ENCODE measurements around the gene CD79B. TPM values are rescaled to one million over a fixed set of nuclear protein-coding genes. Genes with fewer than 3 reads are reported as not detected.
A peak's percentile ranks its signal among the peaks of the same experiment; 100 is the strongest.
"Not testable (repeated sequence)": the region's sequence is repeated elsewhere in the genome, so short reads cannot be mapped to it uniquely, and the experiment has no call there.

The CD79B gene
- polyA plus RNA-seq, 4 donors: 1.2 to 3.5 (median 2.7) TPM

DNA sequence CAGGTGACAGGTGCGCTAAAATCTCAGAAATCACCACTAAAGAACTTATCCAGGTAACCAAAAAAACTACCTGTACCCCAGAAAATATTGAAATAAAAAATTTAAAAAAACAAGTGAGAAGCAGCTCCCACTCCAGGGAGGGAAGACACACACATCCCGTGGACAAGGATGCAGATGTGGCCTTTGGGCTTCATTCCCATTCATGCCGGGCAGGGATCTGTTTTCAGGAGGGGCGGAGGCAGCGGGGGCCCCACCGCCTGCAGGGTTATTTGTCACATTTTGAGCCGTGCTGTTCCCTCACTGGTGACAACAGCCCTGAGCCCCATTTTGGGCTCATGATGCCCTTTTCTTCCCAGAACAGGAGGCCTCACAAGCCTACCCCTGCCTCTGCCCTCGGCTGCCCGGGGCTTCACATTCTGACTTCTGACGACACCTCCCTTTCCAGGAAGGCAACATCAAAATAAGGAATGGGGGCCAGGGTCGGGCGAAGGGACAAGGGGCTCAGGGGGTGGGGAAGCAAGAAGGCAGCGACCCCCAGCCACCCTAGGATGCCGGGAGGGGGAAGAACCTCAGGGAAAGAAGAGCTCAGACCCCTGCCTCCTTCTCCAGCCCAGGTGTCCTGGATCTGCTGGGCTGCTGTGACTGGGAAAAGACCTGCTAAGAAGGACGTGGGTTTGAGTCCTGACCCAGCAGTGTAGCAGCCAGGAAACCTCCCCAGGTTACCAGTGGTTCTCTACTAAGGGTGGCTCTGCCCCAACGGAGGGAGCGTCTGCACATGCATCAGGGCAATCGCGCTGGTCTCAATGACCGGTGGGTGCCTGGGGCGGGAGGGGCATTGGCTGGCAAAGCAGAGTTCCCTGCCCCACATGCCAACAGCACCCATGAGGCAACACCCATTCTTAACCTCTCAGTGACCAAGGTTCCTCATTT is 2.3 kb upstream of the CD79B start:
- DNase-seq (ENCODE audit: low read depth in 4 of 4, low spot score in 3 of 4): no peak

DNA sequence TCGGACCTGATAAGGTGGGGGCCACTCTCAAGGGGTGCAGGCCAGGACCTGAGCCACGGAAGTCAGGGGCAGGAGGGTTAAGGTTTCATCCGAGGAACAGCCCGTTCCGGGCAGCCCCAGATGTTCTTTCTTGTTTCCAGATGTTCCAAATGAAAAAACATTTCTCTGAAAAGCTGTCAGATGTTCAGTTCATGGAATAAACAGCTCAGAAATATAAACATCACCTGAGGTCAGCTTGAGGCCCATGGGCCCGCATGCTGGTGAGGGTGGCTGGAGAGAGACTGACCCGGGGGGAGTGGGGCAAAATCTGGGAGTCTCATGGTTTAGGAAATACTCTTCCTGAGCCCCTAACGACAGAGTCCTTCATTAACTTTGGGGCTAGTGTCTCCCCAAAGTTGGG is 1.5 kb upstream of the CD79B start:
- DNase-seq (ENCODE audit: low read depth in 4 of 4, low spot score in 3 of 4): no peak

DNA sequence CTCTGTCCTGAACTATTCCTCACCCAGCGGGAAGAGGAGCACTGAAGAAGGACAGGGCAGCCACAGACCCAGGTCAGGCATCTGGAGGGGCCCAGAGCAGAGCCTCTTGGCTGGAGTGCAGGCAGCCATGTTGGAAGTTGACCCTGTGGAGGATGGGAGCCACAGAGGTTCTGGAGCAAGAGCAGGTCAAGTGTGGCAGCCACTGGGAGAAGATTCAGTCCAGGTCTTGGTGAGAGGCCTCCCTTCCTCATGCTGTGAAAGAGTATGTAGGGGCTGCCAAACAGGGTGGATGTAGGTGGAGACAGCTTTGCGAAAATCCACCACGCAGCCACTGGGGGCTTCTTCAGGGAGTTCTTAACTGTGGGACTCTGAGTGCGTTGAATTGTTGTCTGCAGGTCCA is 590 bp upstream of the CD79B start:
- DNase-seq (ENCODE audit: low read depth in 4 of 4, low spot score in 3 of 4): no peak

DNA sequence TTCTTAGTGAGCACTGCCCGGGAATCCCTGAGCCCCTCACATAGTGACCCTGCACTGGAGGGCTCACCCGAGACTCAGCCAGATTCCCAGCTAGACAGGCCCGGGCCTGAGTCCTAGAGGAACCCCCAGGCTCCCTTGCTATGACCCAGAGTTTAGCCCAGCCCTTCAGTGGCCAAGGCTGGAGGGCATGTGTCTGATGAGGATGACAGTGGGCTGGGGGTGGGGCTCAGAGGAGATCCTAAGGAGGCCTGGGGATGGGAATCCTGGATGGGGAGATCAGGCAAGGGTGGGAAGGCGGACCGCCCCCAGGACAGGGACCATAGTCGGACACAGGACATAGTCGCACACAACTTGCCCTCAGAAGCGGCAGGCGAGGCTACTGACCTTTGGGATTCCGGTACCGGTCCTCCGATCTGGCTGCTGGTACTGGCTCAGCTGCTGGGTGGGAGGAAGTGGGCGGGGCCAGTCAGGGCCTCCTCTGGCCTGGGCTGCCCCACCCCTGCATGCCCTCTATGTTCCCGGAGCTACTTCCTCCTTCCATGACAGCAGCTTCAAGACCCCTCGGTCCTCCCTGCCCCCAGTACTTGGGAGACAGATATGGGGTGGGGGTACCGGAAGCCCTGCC is 1.1 kb downstream of the CD79B start:
- DNase-seq (ENCODE audit: low read depth in 4 of 4, low spot score in 3 of 4): no peak

DNA sequence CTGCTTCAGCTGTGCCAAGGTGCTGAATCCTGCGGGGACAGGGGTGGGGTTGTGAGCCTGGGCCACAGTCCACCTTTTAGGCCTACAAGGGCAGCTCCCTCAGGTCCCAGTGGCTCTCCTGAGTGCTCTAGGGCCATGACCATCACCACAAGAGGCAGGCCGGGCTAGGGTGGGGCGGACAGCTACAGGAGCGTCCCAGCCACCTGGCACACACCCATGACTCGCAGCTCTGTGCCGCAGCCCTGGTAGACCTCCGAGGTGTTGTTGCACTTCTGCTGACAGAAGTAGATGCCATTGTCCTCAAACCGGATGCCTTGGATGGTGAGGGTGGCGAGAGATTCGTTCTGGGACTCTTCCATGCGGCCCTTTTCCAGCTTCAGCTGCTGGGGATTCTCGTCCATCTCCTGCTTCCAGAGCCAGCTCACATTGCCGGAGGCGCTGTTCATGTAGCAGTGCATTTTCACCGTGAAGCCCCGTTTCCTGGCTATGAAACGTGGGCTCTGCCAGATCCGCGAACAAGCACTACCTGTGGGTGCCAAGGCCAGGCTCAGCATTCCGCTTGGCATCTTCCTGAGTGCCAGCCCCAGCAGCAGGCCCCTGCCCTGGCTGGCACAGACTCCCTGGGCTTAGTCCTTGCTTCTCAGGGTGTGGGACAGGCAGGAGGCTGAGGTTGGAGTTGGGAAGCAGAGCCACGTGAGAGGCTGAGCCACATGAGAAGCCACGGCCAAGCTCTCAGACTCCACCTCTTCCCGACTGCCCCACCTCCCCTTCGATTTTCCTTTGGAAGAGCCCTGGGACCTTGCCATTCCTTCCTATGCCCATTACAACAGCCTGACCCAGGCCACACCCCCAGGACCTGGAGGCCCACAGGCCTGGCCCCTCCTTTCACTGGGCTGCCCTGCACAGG is 2.0 kb downstream of the CD79B start:
- DNase-seq (ENCODE audit: low read depth in 4 of 4, low spot score in 3 of 4): no peak

DNA sequence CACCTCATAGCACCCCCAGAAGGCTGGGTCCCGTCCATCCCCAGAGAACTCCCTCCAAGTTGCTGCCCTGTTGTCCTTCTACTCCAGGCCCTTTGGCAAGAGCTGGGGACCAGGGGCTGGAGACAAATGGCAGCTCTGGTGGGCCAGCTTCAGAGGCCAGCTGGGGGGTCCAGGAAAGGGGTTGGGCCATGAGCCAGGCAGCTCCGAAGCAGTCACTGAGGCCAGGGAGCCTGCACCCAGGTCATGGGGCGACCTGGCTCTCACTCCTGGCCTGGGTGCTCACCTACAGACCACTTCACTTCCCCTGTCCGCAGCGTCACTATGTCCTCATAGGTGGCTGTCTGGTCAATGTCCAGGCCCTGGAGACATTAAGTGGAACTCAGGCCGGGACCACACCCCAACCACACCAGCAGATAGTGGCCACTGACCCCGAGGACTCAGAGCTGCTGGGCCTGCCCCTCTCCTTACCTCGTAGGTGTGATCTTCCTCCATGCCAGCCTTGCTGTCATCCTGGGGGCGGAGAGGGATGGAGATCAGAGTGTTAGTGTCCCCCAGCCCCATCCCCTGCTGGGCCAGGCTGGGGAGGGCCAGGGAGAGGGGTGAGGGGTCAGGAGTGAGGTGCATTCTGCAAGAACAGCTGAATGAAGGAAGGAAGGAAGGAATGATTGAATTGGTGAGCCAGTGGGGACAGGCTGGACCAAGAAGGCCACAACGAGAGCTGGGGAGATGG is 3.0 kb downstream of the CD79B start:
- DNase-seq (ENCODE audit: low read depth in 4 of 4, low spot score in 3 of 4): no peak

DNA sequence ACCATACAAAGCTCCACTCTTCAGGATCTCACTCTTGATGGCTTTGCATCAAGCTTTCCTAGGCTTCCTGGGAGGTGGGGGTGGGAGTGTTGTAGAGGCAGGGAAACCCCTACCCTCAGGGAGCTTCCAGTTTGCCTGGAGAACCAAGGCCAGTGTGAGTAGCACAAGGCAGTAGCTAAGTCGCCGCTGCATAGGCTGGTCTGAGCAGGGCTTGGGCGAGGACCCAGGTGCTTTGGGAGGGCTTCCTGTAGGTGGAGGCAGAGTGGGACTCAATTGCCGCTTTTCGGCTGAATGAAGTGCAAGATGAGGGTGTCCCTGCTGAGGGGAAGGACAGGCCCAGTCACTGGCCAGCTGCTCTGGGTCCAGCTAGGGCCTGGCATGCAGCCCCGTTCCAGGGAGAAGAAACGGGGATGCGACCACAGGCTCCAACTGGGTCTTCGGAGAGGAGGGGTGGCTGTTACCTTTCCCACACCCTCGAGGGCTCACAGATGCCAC is 3.9 kb downstream of the CD79B start:
- DNase-seq (ENCODE audit: low read depth in 4 of 4, low spot score in 3 of 4): no peak

DNA sequence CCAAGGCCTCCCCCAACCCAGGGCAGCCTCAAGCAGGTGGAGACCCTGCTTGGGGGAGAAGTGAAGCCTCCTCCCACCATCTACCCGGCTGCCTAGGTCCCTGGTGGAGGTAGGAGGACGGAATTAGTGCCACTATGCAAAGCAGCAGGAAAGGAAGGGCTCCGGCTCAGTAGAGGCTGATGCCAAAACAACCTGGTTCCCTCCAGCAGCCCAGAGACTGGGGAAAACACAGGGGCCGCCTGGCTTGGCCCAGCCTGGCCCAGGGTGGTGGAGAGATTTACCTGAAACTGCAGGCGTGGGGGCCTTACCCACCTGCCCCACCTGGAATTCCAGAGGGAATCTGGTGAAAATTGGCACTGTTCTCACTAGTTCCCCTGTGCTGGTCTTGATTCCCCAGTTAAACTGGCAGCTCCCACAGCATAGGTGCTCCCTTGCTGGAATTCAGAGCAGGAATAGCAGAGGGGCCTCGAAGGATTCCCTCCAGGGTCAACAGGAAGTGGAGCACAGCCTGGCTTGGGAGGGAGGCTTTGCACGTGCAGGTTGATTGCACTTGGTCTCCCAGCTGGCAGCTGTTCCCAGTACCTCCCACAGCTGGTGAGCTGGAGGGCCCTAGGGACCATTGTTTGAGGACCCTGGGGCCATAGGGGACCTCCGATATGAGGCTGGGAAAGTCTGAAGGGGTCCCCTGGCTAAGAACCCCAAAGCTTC is 4.5 kb downstream of the CD79B start:
- DNase-seq (ENCODE audit: low read depth in 4 of 4, low spot score in 3 of 4): no peak

DNA sequence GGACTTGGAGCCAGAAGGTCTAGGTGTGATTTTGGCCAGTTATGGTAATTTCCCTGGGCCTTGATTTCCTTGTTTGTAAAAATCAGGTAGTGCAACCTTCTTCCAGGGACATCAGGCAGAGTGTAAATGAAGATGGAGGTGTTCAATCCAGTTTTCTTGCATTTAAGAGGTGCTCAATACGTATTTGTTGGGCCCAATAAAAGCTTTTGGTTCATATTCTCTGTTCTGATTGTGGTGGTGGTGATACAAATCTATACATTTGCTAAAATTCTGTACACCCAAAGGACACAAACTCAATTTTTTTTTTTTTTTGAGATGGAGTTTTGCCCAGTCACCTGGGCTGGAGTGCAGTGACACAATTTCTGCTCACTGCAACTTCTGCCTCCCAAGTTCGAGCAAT is 6.0 kb downstream of the CD79B start:
- no peak for DNase-seq (ENCODE audit: low read depth in 4 of 4, low spot score in 3 of 4)

DNA sequence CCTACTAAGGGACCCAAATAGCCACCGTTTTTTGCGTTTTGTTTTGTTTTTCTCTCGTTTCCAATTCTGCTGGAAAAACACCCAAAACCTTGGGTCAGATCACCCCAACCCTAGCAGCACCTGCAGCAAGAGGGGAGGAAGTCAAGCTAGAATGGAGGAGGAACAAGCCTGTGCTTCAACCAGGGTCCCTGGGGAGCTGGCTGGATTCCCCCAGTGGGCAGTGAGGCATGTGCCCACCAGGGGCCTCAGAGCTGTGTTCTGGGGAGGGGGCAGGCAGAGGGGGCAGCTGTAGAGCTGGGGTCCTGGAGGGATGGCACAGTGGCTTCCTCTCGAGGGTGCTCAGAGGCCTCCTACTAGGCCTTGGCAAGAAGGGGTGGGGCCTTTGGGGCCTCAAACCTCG is 6.5 kb downstream of the CD79B start:
- no peak for DNase-seq (ENCODE audit: low read depth in 4 of 4, low spot score in 3 of 4)

DNA sequence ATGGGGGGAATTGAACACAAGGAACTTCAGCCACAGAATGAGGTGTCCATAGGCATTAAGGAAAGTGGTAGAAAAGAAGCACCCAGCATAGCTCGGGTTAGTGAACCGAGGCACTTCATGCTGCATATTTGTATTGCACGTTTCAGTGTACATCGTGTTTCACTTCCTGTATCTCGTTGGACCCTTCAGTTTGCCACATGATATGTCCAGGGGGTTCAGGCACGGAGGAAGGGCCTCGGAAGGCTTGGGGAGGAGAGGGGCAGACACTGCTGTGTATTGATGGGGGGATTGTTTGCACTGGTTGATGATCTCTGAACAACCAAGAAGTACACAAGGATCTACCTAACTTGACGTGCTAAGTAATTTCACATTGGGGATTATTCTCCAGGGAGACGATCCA is 9.7 kb downstream of the CD79B start:
- not testable (repeated sequence) for DNase-seq (ENCODE audit: low read depth in 4 of 4, low spot score in 3 of 4)

DNA sequence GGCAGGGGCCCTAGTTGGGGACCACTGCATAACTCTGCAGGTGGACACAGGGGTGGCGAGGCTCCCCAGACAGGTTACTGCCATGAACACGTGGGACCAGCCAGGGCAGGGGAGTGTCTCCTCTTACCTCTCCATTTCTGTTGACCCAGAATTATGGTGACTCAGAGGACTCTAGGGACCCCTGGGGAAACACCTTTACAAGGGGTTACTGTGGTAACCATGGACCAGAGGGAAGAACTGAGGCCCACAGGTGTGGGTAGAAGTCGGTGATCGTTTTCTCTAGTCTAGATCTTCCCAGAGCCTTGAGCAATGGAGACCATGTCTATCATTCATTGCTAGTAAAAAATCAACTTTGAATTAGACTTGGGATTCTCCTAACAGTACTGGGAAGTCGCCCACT is 11.4 kb downstream of the CD79B start:
- not testable (repeated sequence) for DNase-seq (ENCODE audit: low read depth in 4 of 4, low spot score in 3 of 4)

DNA sequence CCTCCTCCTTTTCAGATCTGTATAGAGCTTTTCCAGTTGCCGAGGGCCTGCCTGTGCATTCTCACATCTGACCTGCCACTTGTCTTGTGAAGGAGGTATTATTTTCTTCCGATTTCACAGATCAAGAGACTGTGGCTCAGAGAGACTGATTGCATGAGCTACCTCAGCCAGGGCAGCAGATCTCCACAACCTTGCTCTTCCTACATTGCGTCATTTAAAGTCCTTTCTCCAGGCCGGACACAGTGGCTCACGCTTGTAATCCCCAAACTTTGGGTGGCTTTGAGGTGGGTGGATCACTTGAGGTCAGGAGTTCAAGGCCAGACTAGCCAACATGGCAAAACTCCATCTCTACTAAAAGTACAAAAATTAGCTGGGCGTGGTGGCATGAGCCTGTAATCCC is 12.1 kb downstream of the CD79B start:
- DNase-seq (ENCODE audit: low read depth in 4 of 4, low spot score in 3 of 4): not testable (repeated sequence)

DNA sequence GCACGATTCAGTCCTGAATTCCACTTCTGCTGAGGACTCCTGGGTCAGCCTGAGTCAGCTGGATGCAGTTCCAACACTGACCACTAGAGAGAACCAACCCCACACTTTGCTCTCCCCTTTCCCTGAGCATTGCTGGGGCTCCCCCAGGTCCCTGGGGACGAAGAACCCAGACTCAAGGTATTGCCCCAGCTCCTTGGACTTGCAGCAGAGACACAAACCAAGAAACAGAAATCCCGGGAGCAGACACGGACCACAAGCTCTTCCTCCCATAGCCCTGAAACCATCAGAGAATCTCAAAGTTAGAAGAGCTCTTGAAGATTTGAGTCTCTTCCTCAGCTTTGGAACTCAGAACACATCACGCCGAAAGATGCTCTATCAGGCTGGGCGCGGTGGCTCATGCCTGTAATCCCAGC is 12.8 kb downstream of the CD79B start:
- peak in 2 of 4 donors; percentile 16 to 18 for DNase-seq (ENCODE audit: low read depth in 4 of 4, low spot score in 3 of 4)

DNA sequence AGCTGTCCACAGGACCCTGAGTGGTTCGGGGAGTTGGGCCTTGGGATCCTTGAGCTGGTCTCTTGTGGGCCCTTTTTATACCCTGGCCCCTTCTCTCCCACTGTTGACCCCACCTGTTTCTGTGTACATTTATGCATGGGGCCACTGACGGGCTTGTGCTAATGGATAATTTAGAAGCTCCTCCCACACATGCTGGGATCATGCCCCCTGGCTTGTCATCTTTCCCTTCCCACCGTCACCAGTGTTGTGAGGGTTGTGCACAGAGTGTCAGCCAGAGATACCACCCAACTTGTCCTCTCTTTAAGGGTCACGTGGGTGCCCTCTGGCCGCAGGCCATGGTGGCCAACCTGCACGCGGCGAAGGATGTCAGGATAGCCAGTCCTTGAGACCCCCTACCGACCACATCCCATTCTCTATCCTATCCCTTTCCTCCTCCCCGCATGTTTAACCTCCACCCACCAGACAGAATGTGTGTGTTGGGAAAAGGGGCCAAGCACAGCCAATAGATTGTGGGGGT is 13.3 kb downstream of the CD79B start, which contains the start of gene GH1:
Gene GH1 (minus strand): TSS at position 51 of the 517 bp plus-strand sequence. CDS start 63 bp downstream, outside the sequence.
- DNase-seq (ENCODE audit: low read depth in 4 of 4, low spot score in 3 of 4): not testable (repeated sequence)

DNA sequence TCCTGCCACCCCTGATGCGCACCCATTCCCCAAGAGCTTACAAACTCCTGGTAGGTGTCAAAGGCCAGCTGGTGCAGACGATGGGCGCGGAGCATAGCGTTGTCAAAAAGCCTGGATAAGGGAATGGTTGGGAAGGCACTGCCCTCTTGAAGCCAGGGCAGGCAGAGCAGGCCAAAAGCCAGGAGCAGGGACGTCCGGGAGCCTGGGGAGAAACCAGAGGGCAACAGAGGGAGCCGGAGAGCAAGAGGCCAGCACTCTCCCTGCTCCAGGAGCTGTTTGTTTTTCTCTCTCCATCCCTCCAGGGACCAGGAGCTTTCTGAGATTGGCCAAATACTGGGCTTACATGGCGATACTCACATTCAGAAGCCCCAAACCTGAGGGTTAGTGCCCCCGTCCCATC is 13.8 kb downstream of the CD79B start:
- no peak for DNase-seq (ENCODE audit: low read depth in 4 of 4, low spot score in 3 of 4)

DNA sequence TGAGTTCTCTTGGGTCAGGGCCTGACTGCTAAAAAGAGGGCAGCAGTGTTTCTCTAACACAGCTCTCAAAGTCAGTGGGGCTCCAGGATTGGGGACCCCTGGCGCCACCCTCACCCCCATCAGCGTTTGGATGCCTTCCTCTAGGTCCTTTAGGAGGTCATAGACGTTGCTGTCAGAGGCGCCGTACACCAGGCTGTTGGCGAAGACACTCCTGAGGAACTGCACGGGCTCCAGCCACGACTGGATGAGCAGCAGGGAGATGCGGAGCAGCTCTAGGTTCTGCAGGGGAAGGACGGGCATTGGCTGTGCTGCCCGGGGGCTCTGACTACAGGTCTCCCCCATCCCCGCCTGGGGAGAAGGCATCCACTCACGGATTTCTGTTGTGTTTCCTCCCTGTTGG is 14.5 kb downstream of the CD79B start:
- DNase-seq (ENCODE audit: low read depth in 4 of 4, low spot score in 3 of 4): no peak

DNA sequence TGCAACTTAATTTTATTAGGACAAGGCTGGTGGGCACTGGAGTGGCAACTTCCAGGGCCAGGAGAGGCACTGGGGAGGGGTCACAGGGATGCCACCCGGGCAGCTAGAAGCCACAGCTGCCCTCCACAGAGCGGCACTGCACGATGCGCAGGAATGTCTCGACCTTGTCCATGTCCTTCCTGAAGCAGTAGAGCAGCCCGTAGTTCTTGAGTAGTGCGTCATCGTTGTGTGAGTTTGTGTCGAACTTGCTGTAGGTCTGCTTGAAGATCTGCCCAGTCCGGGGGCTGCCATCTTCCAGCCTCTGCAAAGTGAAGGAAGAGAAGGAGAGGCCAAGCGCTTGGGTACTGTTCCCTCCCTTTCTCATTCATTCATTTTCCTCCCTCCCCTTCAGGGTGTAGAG is 14.9 kb downstream of the CD79B start:
- DNase-seq (ENCODE audit: low read depth in 4 of 4, low spot score in 3 of 4): not testable (repeated sequence)

DNA sequence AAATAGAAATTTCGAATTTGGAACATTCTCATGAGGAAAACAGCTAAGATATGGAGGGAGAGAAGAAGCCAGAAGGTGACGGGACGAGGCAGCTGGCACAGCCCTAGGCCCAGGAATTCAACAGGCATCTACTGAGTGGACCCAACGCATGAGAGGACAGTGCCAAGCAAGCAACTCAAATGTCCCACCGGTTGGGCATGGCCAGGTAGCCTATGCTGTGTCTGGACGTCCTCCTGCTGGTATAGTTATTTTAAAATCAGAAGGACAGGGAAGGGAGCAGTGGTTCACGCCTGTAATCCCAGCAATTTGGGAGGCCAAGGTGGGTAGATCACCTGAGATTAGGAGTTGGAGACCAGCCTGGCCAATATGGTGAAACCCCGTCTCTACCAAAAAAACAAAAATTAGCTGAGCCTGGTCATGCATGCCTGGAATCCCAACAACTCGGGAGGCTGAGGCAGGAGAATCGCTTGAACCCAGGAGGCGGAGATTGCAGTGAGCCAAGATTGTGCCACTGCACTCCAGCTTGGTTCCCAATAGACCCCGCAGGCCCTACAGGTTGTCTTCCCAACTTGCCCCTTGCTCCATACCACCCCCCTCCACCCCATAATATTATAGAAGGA is 15.5 kb downstream of the CD79B start:
- DNase-seq (ENCODE audit: low read depth in 4 of 4, low spot score in 3 of 4): no peak
